HEK293 (cell line): ENCODE data around the gene KBTBD8.

ENCODE experiments used
- CTCF ChIA-PET: fragments of 350-600 bp; formaldehyde crosslinking; extraction: SDS; loops from one replicate; lab custom pipeline; 2021; ENCODE audit warnings: antibody characterized with exemption; lab: Yijun Ruan, JAX
- POLR2A ChIA-PET: fragments of 300-600 bp; formaldehyde crosslinking; extraction: SDS; loops from one replicate; lab custom pipeline; 2020; ENCODE audit warnings: antibody characterized with exemption, inconsistent platforms; lab: Yijun Ruan, JAX
- H3K27ac ChIP-seq: fragments of 200-500 bp; sonication (Bioruptor generic); 2 replicates; pipeline ENCODE4 v1.5.1; 2014; ENCODE audit warnings: low read depth, low read length, control low read depth, inconsistent platforms; ENCODE audit errors: extremely low read depth
- H3K36me3 ChIP-seq, 2 experiments: fragments of 200-500 bp in 1 of 2; sonication (Bioruptor generic) in 1 of 2; 1 replicate in 1 of 2; 2 replicates in 1 of 2; pipeline ENCODE4 v1.5.1; 2014 to 2017; ENCODE audit warnings: inconsistent platforms in 2 of 2, low read length in 2 of 2; ENCODE audit not compliant: control insufficient read depth in 2 of 2, insufficient read depth in 1 of 2
- H3K4me1 ChIP-seq: fragments of 200-500 bp; sonication (Bioruptor generic); 2 replicates; pipeline ENCODE4 v1.5.1; 2014; ENCODE audit warnings: mild to moderate bottlenecking, low read length, inconsistent platforms; ENCODE audit not compliant: control insufficient read depth, insufficient read depth
- H3K4me3 ChIP-seq: 2 replicates; pipeline ENCODE4 v1.5.1; 2011; ENCODE audit warnings: low read depth, mild to moderate bottlenecking, control low read depth, low read length, moderate library complexity
- H3K9me3 ChIP-seq: fragments of 200-500 bp; sonication (Bioruptor generic); 2 replicates; pipeline ENCODE4 v1.5.1; 2014; ENCODE audit warnings: low read depth, low read length, inconsistent platforms; ENCODE audit not compliant: control insufficient read depth, insufficient read depth
- BCL6B ChIP-seq: fragments of 450-650 bp; formaldehyde crosslinking; IDR thresholded peaks from 2 replicates; pipeline ENCODE4 v1.5.1; 2017; ENCODE audit warnings: missing biosample characterization, missing genetic modification characterization
- FEZF1 ChIP-seq: fragments of 450-650 bp; formaldehyde crosslinking; IDR thresholded peaks from 2 replicates; pipeline ENCODE4 v1.5.1; 2016; ENCODE audit warnings: missing biosample characterization, missing genetic modification characterization
- GFI1B ChIP-seq: fragments of 450-650 bp; formaldehyde crosslinking; IDR thresholded peaks from 2 replicates; pipeline ENCODE4 v1.5.1; 2016; ENCODE audit warnings: missing biosample characterization, missing genetic modification characterization
- OSR2 ChIP-seq: fragments of 450-650 bp; formaldehyde crosslinking; IDR thresholded peaks from 2 replicates; pipeline ENCODE4 v1.5.1; 2016; ENCODE audit warnings: missing biosample characterization, missing genetic modification characterization
- OVOL3 ChIP-seq: fragments of 450-650 bp; formaldehyde crosslinking; IDR thresholded peaks from 2 replicates; pipeline ENCODE4 v1.5.1; 2016; ENCODE audit warnings: missing biosample characterization, missing genetic modification characterization
- SP3 ChIP-seq: fragments of 450-650 bp; formaldehyde crosslinking; IDR thresholded peaks from 2 replicates; pipeline ENCODE4 v1.5.1; 2016; ENCODE audit warnings: missing biosample characterization, missing genetic modification characterization
- ZIC2 ChIP-seq: fragments of 450-650 bp; formaldehyde crosslinking; IDR thresholded peaks from 2 replicates; pipeline ENCODE4 v1.5.1; 2016; ENCODE audit warnings: missing biosample characterization, missing genetic modification characterization
- ZNF223 ChIP-seq: fragments of 450-650 bp; formaldehyde crosslinking; IDR thresholded peaks from 2 replicates; pipeline ENCODE4 v1.5.1; 2016; ENCODE audit warnings: missing biosample characterization, missing genetic modification characterization
- ZNF24 ChIP-seq: fragments of 450-650 bp; formaldehyde crosslinking; IDR thresholded peaks from 2 replicates; pipeline ENCODE4 v1.5.1; 2016; ENCODE audit warnings: missing biosample characterization, missing genetic modification characterization
- ZNF280C ChIP-seq: fragments of 450-650 bp; formaldehyde crosslinking; IDR thresholded peaks from 2 replicates; pipeline ENCODE4 v1.5.1; 2016; ENCODE audit warnings: missing biosample characterization, missing genetic modification characterization
- ZNF302 ChIP-seq: fragments of 450-650 bp; formaldehyde crosslinking; IDR thresholded peaks from 2 replicates; pipeline ENCODE4 v1.5.1; 2016; ENCODE audit warnings: missing biosample characterization, missing genetic modification characterization, low read depth
- ZNF366 ChIP-seq: fragments of 450-650 bp; formaldehyde crosslinking; conservative IDR thresholded peaks from 2 replicates; pipeline ENCODE4 v1.5.1; 2016; ENCODE audit warnings: missing biosample characterization, missing genetic modification characterization
- ZNF37A ChIP-seq: fragments of 450-650 bp; IDR thresholded peaks from 2 replicates; pipeline ENCODE4 v1.5.1; 2018; ENCODE audit warnings: missing biosample characterization, missing genetic modification characterization
- ZNF423 ChIP-seq: fragments of 450-650 bp; formaldehyde crosslinking; IDR thresholded peaks from 2 replicates; pipeline ENCODE4 v1.5.1; 2016; ENCODE audit warnings: missing biosample characterization, missing genetic modification characterization
- ZNF529 ChIP-seq: fragments of 450-650 bp; formaldehyde crosslinking; IDR thresholded peaks from 2 replicates; pipeline ENCODE4 v1.5.1; 2017; ENCODE audit warnings: missing genetic modification characterization, missing biosample characterization; ENCODE audit not compliant: insufficient replicate concordance
- ZNF658 ChIP-seq: fragments of 450-650 bp; formaldehyde crosslinking; IDR thresholded peaks from 2 replicates; pipeline ENCODE4; 2016; ENCODE audit warnings: missing biosample characterization, missing genetic modification characterization
- ZNF707 ChIP-seq: fragments of 450-650 bp; formaldehyde crosslinking; IDR thresholded peaks from 2 replicates; pipeline ENCODE4 v1.5.1; 2016; ENCODE audit warnings: missing biosample characterization, missing genetic modification characterization
- ZNF747 ChIP-seq: fragments of 450-650 bp; formaldehyde crosslinking; IDR thresholded peaks from 2 replicates; pipeline ENCODE4 v1.5.1; 2016; ENCODE audit warnings: missing biosample characterization, missing genetic modification characterization
- ZNF768 ChIP-seq: fragments of 450-650 bp; formaldehyde crosslinking; IDR thresholded peaks from 2 replicates; pipeline ENCODE4 v1.5.1; 2018; ENCODE audit warnings: missing biosample characterization, mild to moderate bottlenecking, missing genetic modification characterization
- ZNF837 ChIP-seq: fragments of 450-650 bp; formaldehyde crosslinking; IDR thresholded peaks from 2 replicates; pipeline ENCODE4 v1.5.1; 2016; ENCODE audit warnings: missing biosample characterization, missing genetic modification characterization
- ZNF843 ChIP-seq: fragments of 450-650 bp; formaldehyde crosslinking; IDR thresholded peaks from 2 replicates; pipeline ENCODE4 v1.5.1; 2016; ENCODE audit warnings: missing biosample characterization, missing genetic modification characterization
- TF ChIP-seq, protein P1 (sequence below): fragments of 450-650 bp; formaldehyde crosslinking; IDR thresholded peaks from 2 replicates; pipeline ENCODE4 v1.5.1; 2016; ENCODE audit warnings: missing biosample characterization, missing genetic modification characterization, low read depth
- TF ChIP-seq, protein P2 (sequence below): fragments of 450-650 bp; formaldehyde crosslinking; IDR thresholded peaks from 2 replicates; pipeline ENCODE4 v1.5.1; 2017; ENCODE audit warnings: missing biosample characterization, missing genetic modification characterization

KBTBD8 gene

GRCh38 chr3:67037615-67038014 lies 39.5 kb downstream of the KBTBD8 start (continued):
- TF ChIP-seq ZNF768 (tag by site-specific recombination) (no peak), BCL6B (tag by site-specific recombination) (no peak), SP3 (tag by site-specific recombination) (no peak), GFI1B (tag by site-specific recombination) (no peak), ZIC2 (tag by site-specific recombination) (no peak)

DNA sequence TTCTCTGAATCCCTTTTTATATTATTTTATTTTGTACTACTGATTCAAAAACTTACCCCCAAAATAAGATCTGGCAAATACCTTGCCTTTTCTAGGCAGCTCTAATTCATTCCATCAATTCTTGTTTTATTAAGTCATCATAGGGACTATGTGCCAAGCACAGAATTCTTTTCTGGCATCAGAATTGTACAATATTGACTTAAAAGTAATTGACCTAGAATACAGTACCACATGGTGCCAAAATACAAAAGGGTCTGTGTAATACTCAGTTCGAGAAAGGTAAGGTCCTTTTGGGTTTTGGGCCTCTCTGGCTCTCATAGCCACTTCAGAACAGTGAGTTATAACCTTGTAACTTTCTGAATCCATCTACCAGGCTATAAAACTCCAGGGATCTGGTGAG lies 46.2 kb downstream of the KBTBD8 start:
- H3K27ac ChIP-seq = no peak overlapping the region
- POLR2A ChIA-PET = no interaction called here
- no peaks in the 10 kb centered on the region for H3K4me1 ChIP-seq
- TF ChIP-seq ZNF707 (tag by site-specific recombination) (no peak), ZNF423 (no peak), ZNF24 (tag by site-specific recombination) (no peak), ZNF280C (tag by site-specific recombination) (no peak), ZNF658 (tag by site-specific recombination) (no peak), ZNF529 (tag by site-specific recombination) (no peak), ZNF747 (tag by site-specific recombination) (no peak), ZNF837 (no peak), ZNF366 (no peak), ZNF223 (no peak), OSR2 (no peak), ZNF302 (tag by site-specific recombination) (no peak), FEZF1 (tag by site-specific recombination) (no peak), OVOL3 (tag by site-specific recombination) (no peak), ZNF843 (tag by site-specific recombination) (no peak), ZNF37A (tag by site-specific recombination) (no peak)
- TF ChIP-seq, protein P1, sequence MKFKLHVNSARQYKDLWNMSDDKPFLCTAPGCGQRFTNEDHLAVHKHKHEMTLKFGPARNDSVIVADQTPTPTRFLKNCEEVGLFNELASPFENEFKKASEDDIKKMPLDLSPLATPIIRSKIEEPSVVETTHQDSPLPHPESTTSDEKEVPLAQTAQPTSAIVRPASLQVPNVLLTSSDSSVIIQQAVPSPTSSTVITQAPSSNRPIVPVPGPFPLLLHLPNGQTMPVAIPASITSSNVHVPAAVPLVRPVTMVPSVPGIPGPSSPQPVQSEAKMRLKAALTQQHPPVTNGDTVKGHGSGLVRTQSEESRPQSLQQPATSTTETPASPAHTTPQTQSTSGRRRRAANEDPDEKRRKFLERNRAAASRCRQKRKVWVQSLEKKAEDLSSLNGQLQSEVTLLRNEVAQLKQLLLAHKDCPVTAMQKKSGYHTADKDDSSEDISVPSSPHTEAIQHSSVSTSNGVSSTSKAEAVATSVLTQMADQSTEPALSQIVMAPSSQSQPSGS = no peak
- TF ChIP-seq, protein P2, sequence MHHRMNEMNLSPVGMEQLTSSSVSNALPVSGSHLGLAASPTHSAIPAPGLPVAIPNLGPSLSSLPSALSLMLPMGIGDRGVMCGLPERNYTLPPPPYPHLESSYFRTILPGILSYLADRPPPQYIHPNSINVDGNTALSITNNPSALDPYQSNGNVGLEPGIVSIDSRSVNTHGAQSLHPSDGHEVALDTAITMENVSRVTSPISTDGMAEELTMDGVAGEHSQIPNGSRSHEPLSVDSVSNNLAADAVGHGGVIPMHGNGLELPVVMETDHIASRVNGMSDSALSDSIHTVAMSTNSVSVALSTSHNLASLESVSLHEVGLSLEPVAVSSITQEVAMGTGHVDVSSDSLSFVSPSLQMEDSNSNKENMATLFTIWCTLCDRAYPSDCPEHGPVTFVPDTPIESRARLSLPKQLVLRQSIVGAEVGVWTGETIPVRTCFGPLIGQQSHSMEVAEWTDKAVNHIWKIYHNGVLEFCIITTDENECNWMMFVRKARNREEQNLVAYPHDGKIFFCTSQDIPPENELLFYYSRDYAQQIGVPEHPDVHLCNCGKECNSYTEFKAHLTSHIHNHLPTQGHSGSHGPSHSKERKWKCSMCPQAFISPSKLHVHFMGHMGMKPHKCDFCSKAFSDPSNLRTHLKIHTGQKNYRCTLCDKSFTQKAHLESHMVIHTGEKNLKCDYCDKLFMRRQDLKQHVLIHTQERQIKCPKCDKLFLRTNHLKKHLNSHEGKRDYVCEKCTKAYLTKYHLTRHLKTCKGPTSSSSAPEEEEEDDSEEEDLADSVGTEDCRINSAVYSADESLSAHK (tag by site-specific recombination) = no peak
- no peaks in the 10 kb centered on the region for H3K36me3 ChIP-seq
- CTCF ChIA-PET = no interaction called here
- H3K4me3 ChIP-seq = no peak overlapping the region
- H3K9me3 ChIP-seq = no peaks in the 10 kb centered on the region
